ENCODE data around the gene SLC1A1. TPM values are rescaled to one million over a fixed set of nuclear protein-coding genes. Genes with fewer than 3 reads are reported as not detected.

SLC1A1 gene
- total RNA-seq = 6.8 and 7.0 TPM in 2 replicates
- long read RNA-seq, transcript SLC1A1-201 (12 exons, 3,722 nt) = major isoform, 6 of 8 reads
- long read RNA-seq, partial matches to known transcripts = 2 of 8 reads
- long read RNA-seq, other reads (novel, unspliced or antisense) = 0 of 8 reads

GRCh38 chr9:4489919-4490704, at the start of gene SLC1A1:
TSS of gene SLC1A1 (plus strand) at chr9:4490468. CDS start at chr9:4490680, 212 bp downstream.
- H3K9me3 Mint-ChIP-seq (ENCODE audit: unreplicated experiment) = no peaks in the 10 kb centered on the region
- H3K27ac Mint-ChIP-seq (ENCODE audit: unreplicated experiment) = peak within 1 kb of the TSS; percentile 18
- no peak for TF ChIP-seq CTCF (IDR thresholded peaks at IDR 0.05)
- DNase-seq (ENCODE audit: extremely low spot score, unreplicated experiment) = no peak
- H3K4me1 Mint-ChIP-seq (ENCODE audit: unreplicated experiment) = peaks cover 21% of the 10 kb centered on the region
- H3K4me3 Mint-ChIP-seq (ENCODE audit: unreplicated experiment) = peak within 1 kb of the TSS; percentile 89
- no peaks in the 10 kb centered on the region for H3K36me3 Mint-ChIP-seq (ENCODE audit: unreplicated experiment)
- H3K27me3 Mint-ChIP-seq (ENCODE audit: unreplicated experiment) = peaks cover 6% of the 10 kb centered on the region

- no peak overlapping the region for H3K27ac Mint-ChIP-seq (ENCODE audit: unreplicated experiment)
- H3K4me3 Mint-ChIP-seq (ENCODE audit: unreplicated experiment) = no peak overlapping the region
- no peaks in the 10 kb centered on the region for H3K36me3 Mint-ChIP-seq (ENCODE audit: unreplicated experiment)
- peaks cover 16% of the 10 kb centered on the region for H3K9me3 Mint-ChIP-seq (ENCODE audit: unreplicated experiment)
- H3K27me3 Mint-ChIP-seq (ENCODE audit: unreplicated experiment) = peaks cover 60% of the 10 kb centered on the region
- no peak for DNase-seq (ENCODE audit: extremely low spot score, unreplicated experiment)
- no peak for TF ChIP-seq CTCF (IDR thresholded peaks at IDR 0.05)
- H3K4me1 Mint-ChIP-seq (ENCODE audit: unreplicated experiment) = no peaks in the 10 kb centered on the region
Observed at GRCh38 chr9:4442806-4443205, 47.5 kb upstream of the SLC1A1 start.

GRCh38 chr9:4443439-4443838, 46.8 kb upstream of the SLC1A1 start:
- DNase-seq (ENCODE audit: extremely low spot score, unreplicated experiment) = no peak
- Mint-ChIP-seq H3K27ac (ENCODE audit: unreplicated experiment) (no peak overlapping the region), H3K9me3 (ENCODE audit: unreplicated experiment) (peaks cover 16% of the 10 kb centered on the region), H3K36me3 (ENCODE audit: unreplicated experiment) (no peaks in the 10 kb centered on the region), H3K4me1 (ENCODE audit: unreplicated experiment) (no peaks in the 10 kb centered on the region), H3K27me3 (ENCODE audit: unreplicated experiment) (peaks cover 59% of the 10 kb centered on the region), H3K4me3 (ENCODE audit: unreplicated experiment) (no peak overlapping the region)
- TF ChIP-seq CTCF (IDR thresholded peaks at IDR 0.05) = no peak

GRCh38 chr9:4461437-4461836, 28.8 kb upstream of the SLC1A1 start:
- Mint-ChIP-seq H3K4me1 (ENCODE audit: unreplicated experiment) (peaks cover 5% of the 10 kb centered on the region), H3K27me3 (ENCODE audit: unreplicated experiment) (peaks cover 33% of the 10 kb centered on the region), H3K4me3 (ENCODE audit: unreplicated experiment) (no peak overlapping the region), H3K9me3 (ENCODE audit: unreplicated experiment) (no peaks in the 10 kb centered on the region), H3K27ac (ENCODE audit: unreplicated experiment) (no peak overlapping the region), H3K36me3 (ENCODE audit: unreplicated experiment) (no peaks in the 10 kb centered on the region)
- no peak for TF ChIP-seq CTCF (IDR thresholded peaks at IDR 0.05)
- DNase-seq (ENCODE audit: extremely low spot score, unreplicated experiment) = no peak

GRCh38 chr9:4463824-4464223, 26.4 kb upstream of the SLC1A1 start:
- H3K27ac Mint-ChIP-seq (ENCODE audit: unreplicated experiment) = no peak overlapping the region
- DNase-seq (ENCODE audit: extremely low spot score, unreplicated experiment) = no peak
- H3K4me1 Mint-ChIP-seq (ENCODE audit: unreplicated experiment) = peaks cover 5% of the 10 kb centered on the region
- H3K27me3 Mint-ChIP-seq (ENCODE audit: unreplicated experiment) = peaks cover 43% of the 10 kb centered on the region
- peaks cover 8% of the 10 kb centered on the region for H3K9me3 Mint-ChIP-seq (ENCODE audit: unreplicated experiment)
- no peak overlapping the region for H3K4me3 Mint-ChIP-seq (ENCODE audit: unreplicated experiment)
- no peak for TF ChIP-seq CTCF (IDR thresholded peaks at IDR 0.05)
- H3K36me3 Mint-ChIP-seq (ENCODE audit: unreplicated experiment) = no peaks in the 10 kb centered on the region

Measured in osteocyte (in vitro differentiated cells).